HCT116 (cell line): ENCODE results near the gene BMAL1. TPM values are rescaled to one million over a fixed set of nuclear protein-coding genes. Genes with fewer than 3 reads are reported as not detected.

Experiments
- ATAC-seq: fragments of 200-7000 bp; cut with Tn5 transposase; 2 replicates; pipeline ENCODE4 v1.9.1; 2020; ENCODE audit warnings: mild to moderate bottlenecking, moderate library complexity
- BruUV-seq: library from RNA; stranded (reverse); fragments of 400-500 nt; replicated peaks from 2 replicates; lab custom pipeline; 2021; lab: Mats Ljungman, UMichigan
- CTCF ChIA-PET: fragments of 300-600 bp; sonication (Branson Sonifier 250); formaldehyde crosslinking; loops from one replicate; lab custom pipeline; 2021; ENCODE audit warnings: antibody characterized with exemption; lab: Charles Lee
- POLR2A ChIA-PET: fragments of 300-600, 350-600 bp; sonication (Branson Sonifier 250); formaldehyde crosslinking; loops from one replicate; lab custom pipeline; 2021; ENCODE audit warnings: antibody characterized with exemption; lab: Charles Lee
- RAD21 ChIA-PET, 2 experiments: fragments of 300-600 bp; sonication (Branson Sonifier 250); formaldehyde crosslinking; loops; one replicate each; lab custom pipeline; 2023; ENCODE audit warnings: low total read pairs in 2 of 2; ENCODE audit not compliant: uncharacterized antibody in 2 of 2, unreplicated experiment in 2 of 2, low non-redundant PET in 1 of 2; lab: Charles Lee
- DNase-seq: peaks from one replicate; pipeline ENCODE4 v3.0.0-alpha.2; 2010; ENCODE audit warnings: low read depth, low spot score
- H2AFZ ChIP-seq: fragments of 200-600 bp; shearing (Covaris generic), sonication (generic); 2 replicates; pipeline ENCODE4 v1.6.1; 2017; ENCODE audit warnings: low read depth, mixed run types, mixed read lengths, antibody characterized with exemption, low read length; ENCODE audit not compliant: poor library complexity, severe bottlenecking
- H3K27ac ChIP-seq: 2 replicates; pipeline ENCODE4 v1.5.1; 2012; ENCODE audit warnings: low read depth, low read length
- H3K27me3 ChIP-seq: fragments of 200-600 bp; sonication (generic); 2 replicates; pipeline ENCODE4 v1.6.1; 2016; ENCODE audit warnings: mixed run types, low read length, mixed read lengths; ENCODE audit not compliant: insufficient read depth
- H3K36me3 ChIP-seq, 2 experiments: fragments of 200-500 bp in 1 of 2; fragments of 200-600 bp in 1 of 2; sonication (Bioruptor generic) in 1 of 2; sonication (generic) in 1 of 2; 2 replicates each; pipeline versions ENCODE4 v1.5.1 to v1.6.1; 2014 to 2016; ENCODE audit warnings: low read length in 2 of 2, inconsistent platforms in 1 of 2, mixed read lengths in 1 of 2, mixed run types in 1 of 2; ENCODE audit not compliant: insufficient read depth in 2 of 2, control insufficient read depth in 1 of 2
- H3K4me1 ChIP-seq, 2 experiments: fragments of 200-600 bp in 1 of 2; sonication (generic) in 1 of 2; 2 replicates each; pipeline versions ENCODE4 v1.5.1 to v1.6.1; 2012 to 2017; ENCODE audit warnings: low read length in 2 of 2, inconsistent platforms in 1 of 2, mild to moderate bottlenecking in 1 of 2, mixed read lengths in 1 of 2, mixed run types in 1 of 2, moderate library complexity in 1 of 2; ENCODE audit not compliant: insufficient read depth in 2 of 2, control insufficient read depth in 1 of 2
- H3K4me2 ChIP-seq: fragments of 200-600 bp; sonication (generic); 2 replicates; pipeline ENCODE4 v1.6.1; 2017; ENCODE audit warnings: mixed run types, low read length, mixed read lengths
- H3K4me3 ChIP-seq, 2 experiments: fragments of 200-600 bp in 1 of 2; sonication (generic) in 1 of 2; replicated peaks in 1 of 2; 2 replicates each; pipeline ENCODE4 v1.5.1; 2011 to 2016; ENCODE audit warnings: low read length in 2 of 2, control low read depth in 1 of 2, low read depth in 1 of 2, mild to moderate bottlenecking in 1 of 2, mixed read lengths in 1 of 2, mixed run types in 1 of 2
- H3K79me2 ChIP-seq: fragments of 200-600 bp; sonication (generic); 2 replicates; pipeline ENCODE4 v1.6.1; 2017; ENCODE audit warnings: mild to moderate bottlenecking, mixed run types, low read length, moderate library complexity, mixed read lengths; ENCODE audit not compliant: insufficient read depth
- H3K9ac ChIP-seq: fragments of 200-600 bp; sonication (generic); 2 replicates; pipeline ENCODE4 v1.6.1; 2016; ENCODE audit warnings: low read length, mixed read lengths
- H3K9me2 ChIP-seq: fragments of 200-600 bp; sonication (generic), shearing (Covaris generic); 2 replicates; pipeline ENCODE4 v1.6.1; 2017; ENCODE audit warnings: mixed run types, mild to moderate bottlenecking, moderate library complexity; ENCODE audit not compliant: insufficient read depth
- H3K9me3 ChIP-seq, 2 experiments: fragments of 200-500 bp in 1 of 2; fragments of 200-600 bp in 1 of 2; sonication (Bioruptor generic) in 1 of 2; sonication (generic) in 1 of 2; 2 replicates each; pipeline ENCODE4 v1.6.1; 2014 to 2017; ENCODE audit warnings: low read length in 2 of 2, mixed read lengths in 2 of 2, inconsistent platforms in 1 of 2, low read depth in 1 of 2, mild to moderate bottlenecking in 1 of 2, mixed run types in 1 of 2, moderate library complexity in 1 of 2; ENCODE audit not compliant: control insufficient read depth in 1 of 2, insufficient read depth in 1 of 2
- H4K20me1 ChIP-seq: fragments of 200-600 bp; sonication (generic), shearing (Covaris generic); 2 replicates; pipeline ENCODE4 v1.6.1; 2017; ENCODE audit warnings: mixed run types, mild to moderate bottlenecking, moderate library complexity; ENCODE audit not compliant: insufficient read depth
- CTCF ChIP-seq, 3 experiments: fragments of 200-600 bp in 1 of 3; sonication (generic) in 1 of 3; IDR thresholded peaks in 2 of 3; conservative IDR thresholded peaks in 1 of 3; 2 replicates each; pipeline ENCODE4 v1.5.1; 2012 to 2017; ENCODE audit warnings: low read depth in 2 of 3, low read length in 2 of 3, antibody characterized with exemption in 1 of 3, borderline replicate concordance in 1 of 3, control low read depth in 1 of 3, mild to moderate bottlenecking in 1 of 3, mixed read lengths in 1 of 3, mixed run types in 1 of 3, moderate library complexity in 1 of 3; ENCODE audit not compliant: insufficient read depth in 1 of 3
- EGR1 ChIP-seq: IDR thresholded peaks from 2 replicates; pipeline ENCODE4 v1.6.1; 2012; ENCODE audit warnings: low read depth
- EZH2phosphoT487 ChIP-seq: fragments of 200-600 bp; IDR thresholded peaks from 2 replicates; pipeline ENCODE4 v1.6.1; 2018; ENCODE audit warnings: antibody characterized with exemption, borderline replicate concordance
- FOSL1 ChIP-seq: IDR thresholded peaks from 2 replicates; pipeline ENCODE4 v1.6.1; 2012; ENCODE audit warnings: low read depth
- POLR2AphosphoS5 ChIP-seq: IDR thresholded peaks from 2 replicates; pipeline ENCODE4 v1.6.1; 2011; ENCODE audit warnings: mild to moderate bottlenecking, low read depth, low read length, moderate library complexity
- RAD21 ChIP-seq: IDR thresholded peaks from 2 replicates; pipeline ENCODE4 v1.6.1; 2012; ENCODE audit warnings: low read depth, mild to moderate bottlenecking
- REST ChIP-seq: IDR thresholded peaks from 2 replicates; pipeline ENCODE4 v1.6.1; 2012; ENCODE audit warnings: low read depth
- TCF7L2 ChIP-seq: IDR thresholded peaks from 2 replicates; pipeline ENCODE4 v1.7.0; 2011; ENCODE audit warnings: borderline replicate concordance, inconsistent platforms; ENCODE audit not compliant: insufficient read depth, insufficient read length; ENCODE audit errors: extremely low read depth
- ZFX ChIP-seq: fragments of 450-650 bp; IDR thresholded peaks from 2 replicates; pipeline ENCODE4 v1.6.1; 2017
- intact Hi-C: fragments of 100-400 bp; cut with micrococcal nuclease; formaldehyde crosslinking; loops from 2 replicates; pipeline ENCODE4 v1.10.0; 2022
- total RNA-seq: library from RNA; stranded (reverse); gene quantifications from one replicate; pipeline ENCODE4 v1.2.1, GENCODE V29; 2021; ENCODE audit not compliant: unreplicated experiment
- TF ChIP-seq, protein P1 (sequence below): IDR thresholded peaks from 2 replicates; pipeline ENCODE4 v1.6.1; 2011; ENCODE audit warnings: mild to moderate bottlenecking, low read length, moderate library complexity; ENCODE audit not compliant: insufficient replicate concordance; ENCODE audit errors: extremely low read depth

The BMAL1 gene
- total RNA-seq, 1 experiment from 2014 or later, result 17.6 TPM

DNA sequence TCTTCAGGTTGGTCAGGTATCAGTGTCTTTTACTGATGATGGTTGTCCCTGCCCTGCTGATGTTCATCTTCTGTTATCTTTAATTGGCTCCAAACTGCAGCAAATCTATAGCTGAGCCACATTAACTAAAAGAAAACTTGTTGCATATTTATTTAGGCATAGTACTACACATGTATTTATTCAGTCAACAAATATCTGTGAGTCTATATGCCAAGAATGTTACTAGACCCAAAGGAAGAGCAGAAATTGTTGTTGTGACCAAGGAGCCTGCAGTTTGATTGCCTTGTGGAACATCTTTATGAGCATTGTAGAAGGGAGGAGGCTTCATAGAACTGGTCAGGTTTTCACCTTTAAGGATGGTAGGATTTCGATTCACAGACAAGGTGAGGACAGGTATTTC, 10.1 kb downstream of the BMAL1 start:
- H3K27ac ChIP-seq, result no peak overlapping the region
- H2AFZ ChIP-seq, result no peak overlapping the region
- H4K20me1 ChIP-seq, result no peaks in the 10 kb centered on the region
- no peaks in the 10 kb centered on the region for H3K36me3 ChIP-seq
- no peaks in the 10 kb centered on the region; the same call in 1 of the 2 replicates for H3K79me2 ChIP-seq
- BruUV-seq, result no TSS peak
- no peak for DNase-seq
- ChIA-PET RAD21 (no interaction called here), CTCF (no interaction called here), POLR2A (no interaction called here)
- no peaks in the 10 kb centered on the region for H3K9me2 ChIP-seq
- no peak overlapping the region for H3K9ac ChIP-seq
- ATAC-seq, result no peak
- no peaks in the 10 kb centered on the region for H3K27me3 ChIP-seq
- H3K9me3 ChIP-seq, result no peaks in the 10 kb centered on the region
- intact Hi-C loops, result loop anchor here (2.0 kb wide), 1 partner anchor 41 kb away; no protein-coding TSS in a partner anchor
- H3K4me2 ChIP-seq, result no peak overlapping the region
- H3K4me1 ChIP-seq, result no peaks in the 10 kb centered on the region; a peak in 1 of 4 replicates
- no peak overlapping the region for H3K4me3 ChIP-seq
- TF ChIP-seq POLR2AphosphoS5 (no peak), RAD21 (no peak), TCF7L2 (no peak), FOSL1 (no peak)
- TF ChIP-seq, protein P1, sequence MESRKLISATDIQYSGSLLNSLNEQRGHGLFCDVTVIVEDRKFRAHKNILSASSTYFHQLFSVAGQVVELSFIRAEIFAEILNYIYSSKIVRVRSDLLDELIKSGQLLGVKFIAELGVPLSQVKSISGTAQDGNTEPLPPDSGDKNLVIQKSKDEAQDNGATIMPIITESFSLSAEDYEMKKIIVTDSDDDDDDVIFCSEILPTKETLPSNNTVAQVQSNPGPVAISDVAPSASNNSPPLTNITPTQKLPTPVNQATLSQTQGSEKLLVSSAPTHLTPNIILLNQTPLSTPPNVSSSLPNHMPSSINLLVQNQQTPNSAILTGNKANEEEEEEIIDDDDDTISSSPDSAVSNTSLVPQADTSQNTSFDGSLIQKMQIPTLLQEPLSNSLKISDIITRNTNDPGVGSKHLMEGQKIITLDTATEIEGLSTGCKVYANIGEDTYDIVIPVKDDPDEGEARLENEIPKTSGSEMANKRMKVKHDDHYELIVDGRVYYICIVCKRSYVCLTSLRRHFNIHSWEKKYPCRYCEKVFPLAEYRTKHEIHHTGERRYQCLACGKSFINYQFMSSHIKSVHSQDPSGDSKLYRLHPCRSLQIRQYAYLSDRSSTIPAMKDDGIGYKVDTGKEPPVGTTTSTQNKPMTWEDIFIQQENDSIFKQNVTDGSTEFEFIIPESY, result no peak

DNA sequence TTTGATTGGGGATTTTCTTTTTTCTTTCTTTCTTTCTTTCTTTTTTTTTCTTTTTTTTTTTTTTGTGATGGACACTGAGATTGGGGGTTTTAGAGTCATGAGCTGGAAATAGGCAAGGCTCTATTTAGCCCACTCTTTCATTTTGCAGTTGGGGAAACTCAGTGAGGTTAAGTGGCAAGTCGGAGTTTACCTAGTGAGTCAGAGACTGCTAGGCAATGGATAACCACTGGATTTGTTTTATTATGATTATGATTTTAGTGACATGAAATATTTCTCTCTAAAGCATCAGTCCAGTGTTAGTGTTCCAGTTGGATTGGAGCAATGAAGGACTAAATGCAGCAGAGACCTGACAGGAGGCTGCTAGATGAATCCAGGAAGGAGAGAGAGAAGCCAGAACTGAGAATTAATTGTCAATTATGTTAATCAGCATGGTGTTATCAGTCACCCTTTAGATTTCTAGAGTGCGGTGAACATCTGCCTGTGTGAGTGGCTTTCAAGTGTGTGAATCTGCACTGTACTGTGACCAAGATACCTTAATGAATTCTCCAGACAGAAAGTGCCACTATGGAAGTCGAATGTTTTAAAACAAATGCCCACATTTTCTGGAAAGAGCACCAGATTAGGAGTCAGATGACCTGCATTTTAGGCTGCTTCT, 10.9 kb downstream of the BMAL1 start:
- Histone ChIP-seq H3K9ac (no peak overlapping the region), H3K4me1 (no peaks in the 10 kb centered on the region; a peak in 1 of 4 replicates), H3K79me2 (no peaks in the 10 kb centered on the region; the same call in 1 of the 2 replicates), H3K4me3 (no peak overlapping the region), H3K4me2 (no peak overlapping the region), H3K27me3 (no peaks in the 10 kb centered on the region), H4K20me1 (no peaks in the 10 kb centered on the region), H3K36me3 (no peaks in the 10 kb centered on the region), H3K27ac (no peak overlapping the region), H3K9me3 (no peaks in the 10 kb centered on the region), H2AFZ (no peak overlapping the region), H3K9me2 (no peaks in the 10 kb centered on the region)
- no peak for DNase-seq
- BruUV-seq, result no TSS peak
- ChIA-PET POLR2A (no interaction called here), RAD21 (no interaction called here), CTCF (no interaction called here)
- no peak for ATAC-seq
- TF ChIP-seq ZFX (no peak), EGR1 (no peak), EZH2phosphoT487 (no peak), REST (no peak), TCF7L2 (no peak), CTCF (IDR thresholded peaks at IDR 0.05 in 2 of 3, conservative IDR thresholded peaks at IDR 0.05 in 1 of 3; ENCODE audit: borderline replicate concordance in 1 of 3, insufficient read depth in 1 of 3, low read depth in 2 of 3, low read length in 2 of 3) (no peak)
- intact Hi-C loops, result no loop called here
